Islet of Langerhans (tissue), 1 donor: ENCODE data around the gene KPNB1.

ENCODE experiments used
- FAIRE-seq: peaks from one replicate; lab custom pipeline; 2011; peaks lifted over from hg19 to GRCh38; lab: Jason Lieb, UNC

The KPNB1 gene

GRCh38 chr17:47711366-47712099 is 61.8 kb downstream of the KPNB1 start:
- FAIRE-seq, result no peak

GRCh38 chr17:47712330-47713023 is 62.8 kb downstream of the KPNB1 start:
- no peak for FAIRE-seq

DNA sequence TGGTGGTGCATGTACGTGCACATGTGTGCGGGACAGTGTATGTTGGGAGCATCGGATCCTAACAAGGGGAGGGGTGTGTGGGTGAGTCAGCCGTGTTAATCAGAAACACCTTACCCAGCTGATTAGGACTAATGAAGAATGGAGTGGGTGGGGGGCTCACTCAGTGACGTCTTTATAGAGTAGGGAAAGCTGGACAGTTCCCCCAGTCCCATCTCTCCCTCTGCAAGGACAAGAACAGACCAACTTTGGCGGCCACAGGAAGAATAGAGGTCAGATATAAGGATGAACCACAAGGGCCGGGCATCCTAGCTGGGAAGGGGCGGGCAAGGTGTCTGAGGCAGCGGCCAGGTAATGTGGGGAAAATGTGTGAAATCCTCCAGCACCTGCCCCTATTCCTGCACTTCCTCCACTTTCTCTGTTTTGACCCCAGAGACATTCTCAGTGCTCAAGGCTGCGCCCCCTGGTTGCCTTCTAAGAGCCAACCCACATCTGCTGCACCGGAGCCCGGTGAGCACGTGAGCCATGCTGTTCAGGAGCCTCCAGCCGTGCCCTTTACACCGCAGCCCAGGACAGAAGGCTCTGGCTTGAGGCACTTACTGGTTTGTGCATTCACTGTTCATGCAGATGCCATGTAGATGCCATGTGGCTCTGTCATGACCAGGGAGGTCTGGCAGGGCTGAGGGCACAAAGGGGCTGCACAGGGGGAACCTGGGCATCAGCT is 64.4 kb downstream of the KPNB1 start:
- no peak for FAIRE-seq

DNA sequence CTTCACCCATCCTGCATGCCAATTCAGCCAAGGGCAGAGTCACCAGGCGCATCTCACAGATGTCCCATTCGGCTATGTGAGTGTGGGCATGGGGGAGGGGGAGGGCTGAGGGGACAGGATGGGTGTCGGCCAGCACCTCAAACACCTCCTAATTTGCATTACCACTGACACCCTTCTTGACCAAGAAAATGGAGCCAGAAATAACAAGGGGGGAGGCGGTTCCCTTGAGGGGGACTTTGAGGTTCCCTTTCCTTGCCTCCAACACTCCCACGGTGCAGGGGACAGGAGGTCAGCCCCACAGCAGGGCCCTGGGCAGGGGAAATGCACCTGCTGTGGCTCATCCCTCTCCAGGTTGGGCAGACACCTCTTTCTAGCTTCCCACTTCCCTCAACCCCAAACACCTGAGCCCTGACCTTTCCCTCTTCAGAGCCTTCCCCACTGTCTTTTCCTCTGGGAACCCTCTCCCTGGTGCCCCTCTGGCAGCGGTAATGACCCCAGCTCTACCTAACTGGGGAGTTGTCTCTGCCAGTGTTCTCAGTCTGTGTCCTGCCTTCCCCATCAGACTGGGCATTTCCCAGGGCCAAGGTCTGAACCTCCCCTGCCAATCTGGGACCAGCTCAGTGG is 65.2 kb downstream of the KPNB1 start:
- no peak for FAIRE-seq

- FAIRE-seq, result no peak
Measured at GRCh38 chr17:47715669-47716325, 66.1 kb downstream of the KPNB1 start.

DNA sequence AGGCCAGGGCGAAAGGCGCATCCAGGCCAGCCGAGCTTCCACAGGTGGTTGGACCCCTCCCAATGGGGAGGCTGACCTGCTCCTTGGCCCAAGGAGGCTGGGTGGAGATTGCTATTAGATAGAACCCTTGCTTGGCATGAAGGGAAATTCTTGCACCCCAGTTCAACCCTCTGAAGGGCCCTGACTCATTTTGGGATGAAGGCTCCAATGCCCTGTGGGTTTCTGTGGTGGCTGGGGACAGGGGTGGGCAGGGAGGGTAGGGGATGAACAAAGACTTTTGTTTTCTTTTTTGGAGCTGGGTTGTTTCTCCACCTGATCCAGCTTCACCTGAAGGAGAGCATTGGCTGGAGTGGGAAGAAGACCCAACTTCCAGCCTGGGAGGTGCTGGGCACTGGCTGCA is 66.7 kb downstream of the KPNB1 start:
- no peak for FAIRE-seq

- no peak for FAIRE-seq
Measured at GRCh38 chr17:47717261-47717697, 67.6 kb downstream of the KPNB1 start.

- FAIRE-seq, result no peak
Measured at GRCh38 chr17:47717979-47718621, 68.4 kb downstream of the KPNB1 start.

GRCh38 chr17:47718634-47719405 is 69.1 kb downstream of the KPNB1 start:
- FAIRE-seq, result no peak

GRCh38 chr17:47719411-47720152 is 69.9 kb downstream of the KPNB1 start:
- no peak for FAIRE-seq

DNA sequence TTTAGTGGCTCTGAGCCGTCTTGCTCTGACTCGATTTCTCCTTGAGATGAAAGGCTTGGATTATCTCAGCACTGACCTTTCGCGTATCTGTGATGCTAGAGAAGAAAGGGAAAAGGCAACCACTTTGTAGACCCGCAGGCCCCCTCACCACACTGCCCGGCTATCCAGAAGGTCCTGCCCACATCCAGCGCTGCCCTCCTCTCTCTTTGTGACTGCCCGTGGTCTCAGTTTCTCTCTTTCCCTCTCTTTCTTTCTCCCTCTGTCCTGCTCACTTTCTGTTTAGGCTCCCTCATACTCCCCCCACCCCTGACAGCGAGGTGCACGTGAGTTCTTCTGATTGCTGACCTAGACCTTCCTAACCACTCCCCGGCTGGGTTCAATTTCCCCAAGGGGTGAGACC is 70.5 kb downstream of the KPNB1 start:
- FAIRE-seq, result no peak

- FAIRE-seq, result no peak
Measured at GRCh38 chr17:47720754-47721533, 71.2 kb downstream of the KPNB1 start.

DNA sequence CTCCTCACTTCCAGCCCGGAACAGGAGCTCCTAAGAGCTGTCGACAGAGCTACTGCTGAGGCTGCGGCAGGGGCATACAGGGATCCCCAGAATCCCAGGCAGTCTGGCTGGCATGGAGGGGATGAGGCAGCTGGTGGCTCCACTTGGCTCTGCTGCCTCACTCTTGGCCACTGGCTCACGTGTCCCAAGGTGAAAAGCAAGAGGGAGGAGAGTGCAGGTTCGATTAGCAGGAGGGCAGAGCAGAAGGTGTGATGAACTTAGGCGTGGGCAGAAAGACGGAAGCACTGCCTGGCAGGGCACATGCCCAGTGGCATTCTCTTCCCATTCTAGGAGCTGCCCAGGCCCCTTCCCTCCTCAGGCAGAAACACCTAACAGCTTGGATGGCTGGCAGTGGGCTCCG is 72.0 kb downstream of the KPNB1 start:
- no peak for FAIRE-seq

DNA sequence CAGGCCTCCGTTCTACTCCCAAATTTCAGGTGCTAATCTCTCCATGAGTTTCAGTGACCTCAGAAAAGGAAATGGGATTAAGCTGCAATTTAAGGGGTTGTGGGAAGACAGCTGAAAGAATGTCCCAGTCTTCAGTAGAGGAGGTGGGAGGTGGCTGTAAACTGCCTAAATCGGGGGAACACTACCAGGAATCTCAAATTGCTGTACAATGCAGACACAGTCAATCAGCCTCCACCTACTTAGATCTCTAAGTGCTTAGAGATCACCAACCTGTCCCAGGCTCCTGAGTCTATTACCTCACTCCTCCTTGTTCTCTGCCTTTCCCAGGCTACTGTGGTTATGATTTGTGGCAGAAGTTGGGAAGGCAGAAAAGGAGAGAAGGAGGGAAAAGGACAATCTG is 75.0 kb downstream of the KPNB1 start:
- no peak for FAIRE-seq

DNA sequence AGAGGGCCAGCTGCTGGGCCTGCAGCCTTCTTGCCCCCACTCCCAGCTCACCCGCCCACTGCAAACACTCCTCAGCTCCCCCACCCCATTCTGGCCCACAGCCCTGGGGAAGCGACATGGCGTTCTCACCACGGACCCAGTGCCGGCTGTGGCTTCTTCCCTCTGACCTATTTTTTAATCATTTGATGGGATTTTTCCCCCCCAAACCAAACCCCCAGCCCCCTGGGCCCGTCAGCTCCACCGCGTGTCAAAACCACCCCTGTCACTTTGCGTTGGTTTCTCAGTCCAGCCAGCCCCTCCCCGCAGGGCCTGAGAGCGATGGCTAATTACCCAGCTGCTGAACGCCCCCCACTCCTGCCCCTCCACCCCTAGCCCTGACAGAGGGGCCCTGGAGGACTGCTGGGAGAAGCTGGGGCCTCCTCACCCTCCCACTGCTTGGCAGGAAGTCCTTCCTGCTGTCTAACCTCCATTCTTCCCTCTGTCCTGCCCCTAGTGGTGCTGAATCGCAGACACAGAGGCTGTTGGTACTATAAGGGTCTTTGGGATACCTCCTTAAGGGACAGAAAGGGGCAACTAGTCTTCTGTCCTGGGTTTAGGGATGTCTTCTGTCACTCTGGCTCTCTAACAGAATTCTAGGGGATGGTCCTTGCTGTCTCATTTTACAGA is 75.9 kb downstream of the KPNB1 start:
- FAIRE-seq, result no peak

DNA sequence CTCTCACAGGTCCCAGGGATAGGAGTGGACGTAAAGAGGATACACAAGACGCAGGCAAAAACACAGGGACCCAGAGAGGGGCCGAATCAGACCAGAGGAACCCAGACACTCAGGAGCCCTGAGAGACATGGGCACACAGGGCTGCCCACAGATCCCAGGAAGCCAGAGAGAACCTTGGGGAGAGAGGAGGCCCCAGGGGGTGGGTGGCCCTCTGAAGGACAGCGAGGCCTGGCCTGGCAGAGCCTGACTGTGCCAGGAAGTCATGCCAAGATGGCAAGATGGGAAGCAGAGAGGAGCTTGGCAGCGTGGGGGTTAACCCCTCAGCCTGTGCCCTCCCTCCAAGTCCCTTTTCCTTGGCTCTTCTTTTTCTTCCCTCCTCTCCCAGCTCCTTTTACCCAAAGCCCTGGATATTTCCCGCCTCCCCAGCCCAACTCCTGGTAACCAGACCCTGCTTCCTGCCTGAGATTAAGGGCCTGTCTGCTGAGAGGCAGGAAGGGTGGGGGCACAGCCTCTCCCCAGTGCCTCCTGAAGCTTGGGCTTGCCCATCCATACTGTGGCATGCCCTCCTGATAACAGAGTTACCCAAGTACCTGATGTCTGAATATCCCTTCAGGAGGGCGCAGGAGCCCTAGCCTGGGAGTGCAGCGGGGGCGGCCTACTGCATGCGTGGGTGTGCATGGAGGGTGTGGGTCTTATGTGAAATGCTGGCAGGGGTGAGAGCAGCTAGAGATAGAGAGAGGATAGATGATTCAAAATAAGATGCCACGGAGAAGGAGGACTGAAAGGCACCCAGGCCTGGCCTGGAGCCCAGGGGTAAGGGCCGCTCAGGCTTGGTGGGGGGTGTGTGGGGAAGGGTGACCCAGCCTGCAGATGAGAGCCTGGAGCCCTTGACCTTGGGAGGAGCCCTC is 77.3 kb downstream of the KPNB1 start:
- no peak for FAIRE-seq

- FAIRE-seq, result no peak
Measured at GRCh38 chr17:47727704-47728036, 78.0 kb downstream of the KPNB1 start.
